ENCODE data around the gene ERN1. TPM values are rescaled to one million over a fixed set of nuclear protein-coding genes. Genes with fewer than 3 reads are reported as not detected.
A peak's percentile ranks its signal among the peaks of the same experiment; 100 is the strongest.

Gene ERN1
- total RNA-seq, 2 experiments from 2014 or later = 13.0 to 17.9 TPM

GRCh38 chr17:64001091-64001579 lies 128.8 kb downstream of the ERN1 start:
- ChIA-PET POLR2A (interaction anchor here (0.7 to 1.2 kb wide), 3 partner anchors 15 to 145 kb away, joined by 3 to 4 read pairs (median 3); partner anchors contain the start of gene ICAM2), CTCF (interaction anchor here (1.5 to 1.6 kb wide), 2 partner anchors 11 to 24 kb away, joined by 3 to 5 read pairs; no protein-coding TSS in a partner anchor)
- H3K27me3 Mint-ChIP-seq (ENCODE audit: low read depth) = peaks cover 10% of the 10 kb centered on the region
- ATAC-seq (no peak), DNase-seq (no peak)
- H3K4me3 Mint-ChIP-seq = no peak overlapping the region
- peaks cover 32% of the 10 kb centered on the region for H3K4me1 Mint-ChIP-seq (ENCODE audit: low read depth)
- H3K27ac Mint-ChIP-seq = no peak overlapping the region
- H3K36me3 Mint-ChIP-seq (ENCODE audit: low read depth) = peaks cover 19% of the 10 kb centered on the region
- H3K9me3 Mint-ChIP-seq (ENCODE audit: insufficient read depth) = no peaks in the 10 kb centered on the region

GRCh38 chr17:63999680-64000531 lies 130.0 kb downstream of the ERN1 start:
- DNase-seq (no peak), ATAC-seq (no peak)
- peak overlapping the region; percentile 9 for H3K4me3 Mint-ChIP-seq
- peaks cover 35% of the 10 kb centered on the region for H3K4me1 Mint-ChIP-seq (ENCODE audit: low read depth)
- H3K9me3 Mint-ChIP-seq (ENCODE audit: insufficient read depth) = no peaks in the 10 kb centered on the region
- ChIA-PET POLR2A (interaction anchor here (1.0 kb wide), 1 partner anchor 10 kb away, joined by 3 read pairs; no protein-coding TSS in a partner anchor), CTCF (interaction anchor here (0.6 to 4.9 kb wide), 5 partner anchors 9 to 80 kb away, joined by 3 to 36 read pairs (median 5); partner anchors contain the start of gene ICAM2)
- peaks cover 14% of the 10 kb centered on the region for H3K36me3 Mint-ChIP-seq (ENCODE audit: low read depth)
- peak overlapping the region; percentile 0 for H3K27ac Mint-ChIP-seq
- peaks cover 13% of the 10 kb centered on the region for H3K27me3 Mint-ChIP-seq (ENCODE audit: low read depth)

GRCh38 chr17:63998721-63999679 lies 130.9 kb downstream of the ERN1 start:
- Mint-ChIP-seq H3K9me3 (ENCODE audit: insufficient read depth) (no peaks in the 10 kb centered on the region), H3K4me1 (ENCODE audit: low read depth) (peaks cover 44% of the 10 kb centered on the region), H3K27me3 (ENCODE audit: low read depth) (peaks cover 15% of the 10 kb centered on the region), H3K36me3 (ENCODE audit: low read depth) (peaks cover 11% of the 10 kb centered on the region), H3K27ac (peak overlapping the region; percentile 68), H3K4me3 (peak overlapping the region; percentile 84)
- ATAC-seq (peak; percentile 21), DNase-seq (no peak)
- ChIA-PET CTCF (interaction anchor here (0.9 to 4.9 kb wide), 7 partner anchors 18 to 135 kb away, joined by 3 to 36 read pairs (median 4); partner anchors contain the start of gene ICAM2), POLR2A (interaction anchor here (1.0 to 1.1 kb wide), 3 partner anchors 11 to 30 kb away, joined by 3 read pairs; partner anchors contain the start of gene ICAM2)

- peak; percentile 83 for ATAC-seq
- H3K4me3 Mint-ChIP-seq = peak within 1 kb of the TSS; percentile 84
- POLR2A ChIA-PET = interaction anchor here (1.0 to 1.1 kb wide), 2 partner anchors 22 to 31 kb away, joined by 3 read pairs; partner anchors contain the start of gene ICAM2
- peaks cover 51% of the 10 kb centered on the region for H3K4me1 Mint-ChIP-seq (ENCODE audit: low read depth)
- CTCF ChIA-PET = interaction anchor here (0.9 to 4.9 kb wide), 6 partner anchors 19 to 135 kb away, joined by 3 to 36 read pairs (median 4); partner anchors contain the start of gene ICAM2
- H3K27ac Mint-ChIP-seq = peak within 1 kb of the TSS; percentile 82
- H3K9me3 Mint-ChIP-seq (ENCODE audit: insufficient read depth) = no peaks in the 10 kb centered on the region
- H3K27me3 Mint-ChIP-seq (ENCODE audit: low read depth) = peaks cover 18% of the 10 kb centered on the region
- peaks cover 3% of the 10 kb centered on the region for H3K36me3 Mint-ChIP-seq (ENCODE audit: low read depth)
- DNase-seq = peak; percentile 79
These were observed 131.8 kb downstream of the ERN1 start, which contains the start of gene PRR29 for GRCh38 chr17:63998050-63998720. Gene PRR29 (plus strand): TSS chr17:63998351. CDS start chr17:63998365, 14 bp downstream.

- ChIA-PET CTCF (interaction anchor here (0.9 to 4.9 kb wide), 7 partner anchors 12 to 136 kb away, joined by 3 to 36 read pairs (median 4); no protein-coding TSS in a partner anchor), POLR2A (interaction anchor here (0.9 to 1.1 kb wide), 3 partner anchors 13 to 32 kb away, joined by 3 read pairs; partner anchors contain the start of gene ICAM2)
- no peaks in the 10 kb centered on the region for H3K36me3 Mint-ChIP-seq (ENCODE audit: low read depth)
- DNase-seq (no peak), ATAC-seq (no peak)
- H3K27ac Mint-ChIP-seq = peak overlapping the region; percentile 82
- peaks cover 20% of the 10 kb centered on the region for H3K27me3 Mint-ChIP-seq (ENCODE audit: low read depth)
- H3K4me3 Mint-ChIP-seq = peak overlapping the region; percentile 84
- peaks cover 55% of the 10 kb centered on the region for H3K4me1 Mint-ChIP-seq (ENCODE audit: low read depth)
- no peaks in the 10 kb centered on the region for H3K9me3 Mint-ChIP-seq (ENCODE audit: insufficient read depth)
These were observed 132.4 kb downstream of the ERN1 start for GRCh38 chr17:63997341-63998048.

GRCh38 chr17:63996430-63997182 lies 133.3 kb downstream of the ERN1 start:
- Mint-ChIP-seq H3K4me1 (ENCODE audit: low read depth) (peaks cover 64% of the 10 kb centered on the region), H3K9me3 (ENCODE audit: insufficient read depth) (no peaks in the 10 kb centered on the region), H3K4me3 (peak overlapping the region; percentile 1), H3K27ac (no peak overlapping the region), H3K36me3 (ENCODE audit: low read depth) (no peaks in the 10 kb centered on the region), H3K27me3 (ENCODE audit: low read depth) (peaks cover 26% of the 10 kb centered on the region)
- DNase-seq = no peak
- CTCF ChIA-PET = interaction anchor here (1.5 to 4.9 kb wide), 5 partner anchors 11 to 78 kb away, joined by 4 to 36 read pairs (median 6); partner anchors contain the start of gene GH1
- POLR2A ChIA-PET = interaction anchor here (0.9 kb wide), 1 partner anchor 12 kb away, joined by 3 read pairs; no protein-coding TSS in a partner anchor
- no peak for ATAC-seq

GRCh38 chr17:63995626-63996025 lies 134.3 kb downstream of the ERN1 start:
- H3K4me1 Mint-ChIP-seq (ENCODE audit: low read depth) = peaks cover 69% of the 10 kb centered on the region
- H3K4me3 Mint-ChIP-seq = no peak overlapping the region
- POLR2A ChIA-PET = no interaction called here
- no peak overlapping the region for H3K27ac Mint-ChIP-seq
- peaks cover 28% of the 10 kb centered on the region for H3K27me3 Mint-ChIP-seq (ENCODE audit: low read depth)
- CTCF ChIA-PET = interaction anchor here (0.7 to 4.5 kb wide), 6 partner anchors 10 to 138 kb away, joined by 4 to 44 read pairs (median 14); partner anchors contain the start of genes CSHL1 and GH1
- H3K9me3 Mint-ChIP-seq (ENCODE audit: insufficient read depth) = no peaks in the 10 kb centered on the region
- no peak for ATAC-seq
- no peaks in the 10 kb centered on the region for H3K36me3 Mint-ChIP-seq (ENCODE audit: low read depth)
- no peak for DNase-seq

GRCh38 chr17:63993368-63993985 lies 136.5 kb downstream of the ERN1 start:
- Mint-ChIP-seq H3K27me3 (ENCODE audit: low read depth) (peaks cover 28% of the 10 kb centered on the region), H3K36me3 (ENCODE audit: low read depth) (no peaks in the 10 kb centered on the region), H3K9me3 (ENCODE audit: insufficient read depth) (no peaks in the 10 kb centered on the region), H3K27ac (peak overlapping the region; percentile 70), H3K4me3 (peak overlapping the region; percentile 16), H3K4me1 (ENCODE audit: low read depth) (peaks cover 62% of the 10 kb centered on the region)
- ChIA-PET CTCF (interaction anchor here (0.6 to 5.6 kb wide), 17 partner anchors 13 to 309 kb away, joined by 3 to 78 read pairs (median 5); partner anchors contain the start of genes GH1 and ICAM2), POLR2A (interaction anchor here (1.0 kb wide), 1 partner anchor 14 kb away, joined by 3 read pairs; no protein-coding TSS in a partner anchor)
- DNase-seq (peak; percentile 43), ATAC-seq (peak; percentile 13)

GRCh38 chr17:63991611-63992010 lies 138.3 kb downstream of the ERN1 start:
- Mint-ChIP-seq H3K4me3 (no peak overlapping the region), H3K4me1 (ENCODE audit: low read depth) (peaks cover 51% of the 10 kb centered on the region)
- CTCF ChIA-PET = interaction anchor here (1.0 to 5.6 kb wide), 7 partner anchors 16 to 300 kb away, joined by 3 to 78 read pairs (median 20); partner anchors contain the start of genes GH1 and SCN4A

More at GRCh38 chr17:63991611-63992010, 138.3 kb downstream of the ERN1 start:
- no peak overlapping the region for H3K27ac Mint-ChIP-seq
- H3K36me3 Mint-ChIP-seq (ENCODE audit: low read depth) = no peaks in the 10 kb centered on the region
- peaks cover 22% of the 10 kb centered on the region for H3K27me3 Mint-ChIP-seq (ENCODE audit: low read depth)
- no peak for ATAC-seq
- no peak for DNase-seq
- POLR2A ChIA-PET = interaction anchor here (1.1 kb wide), 1 partner anchor 29 kb away, joined by 3 read pairs; the partner anchor contains the start of gene ICAM2
- no peaks in the 10 kb centered on the region for H3K9me3 Mint-ChIP-seq (ENCODE audit: insufficient read depth)

Data from activated CD8-positive, alpha-beta T cell treated with anti-CD3 and anti-CD28 coated beads, Interleukin-2, amount 10 ng/mL, durations not matched to agents 7 days and 5 days (primary cell).